OCI-M2 (cell line): Measurements from ENCODE around the gene SPOCK1.

Experiments used
- DNase-seq: peaks from one replicate; lab custom pipeline; 2025; ENCODE audit not compliant: unreplicated experiment; lab: John Stamatoyannopoulos, UW

The SPOCK1 gene

DNA sequence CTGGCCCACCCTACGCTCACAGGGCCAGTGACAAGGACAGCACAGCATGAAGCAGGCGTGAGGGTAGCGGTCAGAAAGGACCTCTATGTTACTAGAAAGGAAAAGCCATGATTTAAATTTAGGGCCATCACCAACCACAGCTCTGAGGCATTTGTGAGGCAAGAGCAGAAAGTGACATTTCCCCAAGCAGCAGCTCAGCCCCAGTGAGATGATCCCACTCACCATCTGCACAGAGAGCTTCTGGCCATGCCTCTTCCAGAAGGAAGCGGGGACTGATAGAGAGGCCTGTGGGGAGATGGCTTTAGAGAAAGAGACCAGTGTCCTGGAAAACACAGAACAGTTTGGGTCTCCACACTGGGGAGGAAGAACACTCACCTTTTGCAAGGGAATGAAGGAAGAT lies 413.9 kb downstream of the SPOCK1 start:
- no peak for DNase-seq

DNA sequence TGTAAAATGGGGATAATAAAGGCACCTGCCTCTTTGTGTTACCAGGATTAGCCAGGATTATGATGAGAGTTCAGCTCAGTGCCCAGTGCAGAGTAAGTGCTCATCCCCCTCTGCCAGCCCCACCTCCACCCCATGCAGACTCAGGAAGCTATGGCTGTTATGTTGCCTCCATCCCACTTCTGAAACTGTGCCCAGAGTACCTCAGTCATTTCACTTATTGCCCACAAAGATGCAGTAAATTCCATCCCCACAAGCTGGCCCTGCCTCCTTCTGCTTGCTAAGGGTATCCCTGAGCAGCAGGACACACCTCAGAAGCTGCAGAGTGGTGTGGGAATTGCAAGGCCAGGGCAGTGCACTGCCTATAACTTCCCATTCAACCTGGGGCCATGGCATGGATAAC lies 415.1 kb downstream of the SPOCK1 start:
- no peak for DNase-seq

DNA sequence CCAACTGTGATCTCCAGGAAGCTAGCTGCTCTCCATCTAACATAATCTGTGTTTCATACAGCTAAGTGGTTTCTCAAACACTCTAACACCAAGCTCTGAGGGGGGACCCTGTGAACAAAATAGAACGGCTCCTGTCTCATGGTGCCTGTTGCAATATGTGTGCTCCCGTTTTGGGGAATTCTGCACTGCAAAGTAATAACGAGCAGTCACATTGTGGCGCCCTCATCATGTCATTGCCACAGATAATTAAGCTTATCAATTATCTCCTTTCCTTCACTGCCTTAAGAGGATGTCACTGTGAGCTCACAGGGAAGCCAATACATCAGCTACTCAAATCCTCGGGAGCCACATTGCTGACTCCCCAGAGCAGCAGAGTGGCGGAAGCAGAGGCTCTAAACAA lies 416.2 kb downstream of the SPOCK1 start:
- DNase-seq: no peak

DNA sequence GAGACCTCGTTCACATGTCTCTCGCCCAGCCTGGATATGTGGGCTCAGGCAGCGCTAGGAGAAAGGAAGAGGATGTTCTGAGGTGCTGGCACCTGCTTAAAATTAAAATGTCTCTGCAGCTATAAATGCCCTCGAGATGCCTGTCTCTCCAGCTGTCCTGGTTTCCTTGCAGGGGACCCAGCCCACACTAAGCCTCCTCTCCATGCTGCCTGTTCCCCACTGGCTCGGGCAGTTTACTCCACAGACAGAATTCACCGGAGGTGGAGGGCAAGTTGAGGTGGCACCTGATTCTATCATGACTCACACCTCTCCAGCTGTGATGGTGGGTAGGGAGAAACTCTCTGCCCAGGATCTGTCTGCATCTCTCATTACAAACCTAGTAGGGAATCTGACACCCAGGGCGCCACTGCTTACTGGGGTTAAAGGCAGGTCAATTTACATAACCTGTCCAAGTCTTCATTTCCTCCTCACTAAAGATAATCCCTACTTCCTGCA lies 420.9 kb downstream of the SPOCK1 start:
- DNase-seq: no peak

DNA sequence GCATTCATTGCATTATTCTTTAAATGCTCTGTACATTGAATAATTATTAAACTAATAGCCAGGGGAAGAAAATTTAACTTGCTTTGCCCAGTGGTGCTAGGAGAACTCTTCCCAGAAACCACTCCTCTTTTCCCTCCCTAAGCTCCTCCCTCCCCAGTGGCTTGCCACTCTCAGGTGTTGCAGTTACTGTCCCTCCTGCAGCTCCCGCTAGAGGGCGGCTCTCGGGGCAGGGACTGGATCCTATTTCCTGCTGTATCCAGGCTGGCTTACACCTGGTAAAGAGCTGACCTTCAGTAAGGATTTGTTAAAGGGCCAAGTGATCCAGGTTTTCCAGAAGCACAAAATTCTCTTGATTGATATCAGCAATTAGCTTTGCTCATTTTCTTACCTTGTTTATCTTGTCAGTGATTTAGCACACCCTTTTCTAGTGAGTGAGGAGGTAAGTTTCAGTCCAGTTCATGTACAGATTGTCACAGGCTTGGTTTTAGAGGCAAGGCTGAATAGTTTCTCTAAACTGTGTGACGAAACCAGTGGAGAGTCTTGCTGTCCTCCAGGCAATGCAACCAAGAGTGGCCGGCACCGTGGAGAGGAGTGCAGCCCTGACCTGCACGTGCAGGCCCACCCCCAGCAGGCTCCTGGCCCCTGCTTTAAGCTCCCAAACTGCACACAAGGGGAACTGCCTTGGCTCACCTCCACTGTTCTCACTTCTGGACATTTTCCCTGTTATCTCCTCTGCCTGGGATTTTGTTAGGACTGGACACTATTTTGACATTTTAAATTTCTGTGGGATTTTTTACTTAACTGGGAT lies 423.8 kb downstream of the SPOCK1 start:
- no peak for DNase-seq

DNA sequence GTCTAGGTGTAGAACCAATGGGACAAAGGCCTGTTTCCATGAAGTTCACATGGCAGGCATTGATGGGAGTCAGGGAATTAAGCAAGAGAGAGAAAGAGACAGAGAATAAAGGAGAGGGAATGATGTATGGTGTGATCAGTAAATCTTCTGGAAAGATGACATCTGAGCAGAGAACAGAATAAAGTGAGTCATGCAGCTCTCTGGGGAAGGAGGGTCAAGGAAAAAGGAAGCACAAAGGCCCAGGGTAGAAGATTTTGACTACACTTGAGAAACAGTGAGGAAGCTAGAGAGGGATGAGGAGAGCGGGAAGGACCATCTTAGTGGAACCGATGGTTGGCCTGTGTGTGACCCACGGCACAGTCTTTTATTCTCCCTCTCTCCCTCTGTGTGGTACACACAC lies 425.9 kb downstream of the SPOCK1 start:
- no peak for DNase-seq

DNA sequence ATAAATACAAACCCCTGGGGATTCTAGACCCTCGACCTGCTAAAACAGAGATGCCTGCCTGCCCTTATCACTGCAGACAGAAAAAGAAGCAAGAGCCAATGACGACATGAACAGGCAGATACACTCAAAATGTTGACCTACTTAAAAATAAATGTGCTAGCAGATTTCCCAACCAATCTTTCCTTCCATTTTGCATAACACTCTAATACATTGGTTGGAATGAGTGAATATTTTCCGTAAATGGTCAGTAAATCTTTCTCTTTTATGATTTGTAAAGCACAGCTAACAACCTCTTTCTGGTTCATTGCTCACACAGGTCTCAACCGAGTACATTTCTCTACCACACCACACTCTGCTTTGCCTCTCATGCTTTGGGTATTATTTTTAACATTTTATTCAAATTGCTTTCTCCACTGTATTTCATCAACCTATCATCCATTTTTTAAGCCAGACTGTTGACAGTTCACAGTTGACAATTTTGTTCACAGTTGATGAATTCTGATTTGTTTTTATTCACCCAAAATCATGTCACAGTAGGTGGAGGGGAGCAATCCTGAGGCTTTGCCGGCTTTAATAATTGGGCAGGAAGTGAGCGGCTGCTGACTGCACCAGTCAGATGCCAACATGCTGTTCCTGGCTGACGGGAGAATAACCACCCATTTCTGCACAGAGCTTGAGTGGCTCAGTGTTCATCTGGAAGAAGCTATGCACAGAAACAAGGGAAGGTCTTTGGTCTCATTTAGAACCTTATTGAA lies 426.6 kb downstream of the SPOCK1 start:
- DNase-seq: no peak

DNA sequence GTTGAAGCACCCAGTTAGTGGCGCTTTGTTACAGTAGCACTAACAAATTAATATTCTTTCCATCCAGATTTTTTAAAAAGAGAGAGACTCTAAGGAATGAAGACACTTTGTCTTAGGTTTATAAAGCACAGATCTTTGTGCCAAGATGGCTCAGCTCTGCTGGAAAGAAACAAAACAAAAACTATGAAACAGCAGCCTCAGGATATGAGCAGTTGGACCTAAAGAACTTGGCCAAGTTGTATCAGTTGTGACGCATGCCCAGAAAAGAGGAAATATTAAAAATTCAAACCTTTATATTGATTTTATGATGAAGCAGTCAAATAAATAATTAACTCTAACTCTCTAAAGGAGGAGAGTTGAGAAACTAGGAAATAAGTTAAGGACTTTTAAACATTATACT lies 427.2 kb downstream of the SPOCK1 start:
- DNase-seq: no peak

DNA sequence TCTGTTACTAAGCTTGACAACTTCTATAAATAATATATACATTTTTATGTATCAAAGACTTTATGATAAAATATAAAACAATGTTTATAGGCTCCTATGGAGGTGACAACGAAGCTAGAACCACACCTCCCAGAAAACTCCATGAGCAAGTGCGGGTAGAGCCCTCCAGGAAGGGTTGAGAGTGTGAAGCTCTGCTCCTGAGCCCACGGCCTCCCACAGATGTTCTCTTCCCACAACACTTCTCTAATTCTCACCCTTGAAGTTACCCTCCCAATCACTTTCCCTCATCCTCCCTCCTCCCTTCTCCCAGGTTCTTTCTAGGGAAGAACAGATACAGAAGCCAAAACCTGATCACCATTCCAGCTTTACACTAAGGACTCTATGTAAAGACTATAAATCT lies 427.6 kb downstream of the SPOCK1 start:
- no peak for DNase-seq

DNA sequence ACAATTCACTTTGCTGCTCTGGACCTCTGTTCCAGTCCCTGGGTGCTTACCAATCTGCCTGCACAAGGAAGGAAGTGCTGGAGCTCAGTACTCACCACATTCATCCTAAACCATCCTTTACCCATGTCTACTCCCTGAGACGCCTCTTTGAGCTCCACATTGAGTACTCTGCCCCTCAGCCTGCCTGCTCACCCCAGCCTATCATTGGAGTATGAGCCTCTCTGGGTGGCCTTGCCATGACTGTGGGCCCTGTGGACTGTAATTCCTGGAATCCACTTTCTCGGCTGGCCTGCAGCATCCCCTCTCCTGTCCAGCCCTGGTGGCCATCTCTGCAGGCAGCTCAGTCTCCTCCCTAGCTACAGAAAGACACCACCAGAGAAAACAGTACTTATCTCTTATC lies 428.6 kb downstream of the SPOCK1 start:
- DNase-seq: no peak

DNA sequence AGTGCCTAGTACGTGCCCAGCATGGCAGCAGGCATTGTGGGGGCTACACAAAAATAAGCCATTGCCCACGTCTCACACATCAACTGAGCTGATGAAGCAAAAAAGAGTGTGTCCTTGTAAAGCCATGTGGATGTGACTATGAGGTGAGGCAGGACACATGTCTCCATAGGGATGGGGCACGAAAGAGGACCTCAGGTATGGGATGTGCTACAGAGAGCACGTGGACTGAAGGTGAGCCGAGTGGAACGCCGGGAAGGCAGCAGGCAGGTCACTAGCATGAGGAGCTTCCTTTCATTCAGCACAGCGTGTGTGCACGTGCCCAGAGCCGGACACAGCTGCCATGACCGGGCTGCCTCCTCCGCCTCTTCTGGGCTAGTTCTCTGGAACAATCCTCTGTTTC lies 429.8 kb downstream of the SPOCK1 start:
- DNase-seq: no peak

DNA sequence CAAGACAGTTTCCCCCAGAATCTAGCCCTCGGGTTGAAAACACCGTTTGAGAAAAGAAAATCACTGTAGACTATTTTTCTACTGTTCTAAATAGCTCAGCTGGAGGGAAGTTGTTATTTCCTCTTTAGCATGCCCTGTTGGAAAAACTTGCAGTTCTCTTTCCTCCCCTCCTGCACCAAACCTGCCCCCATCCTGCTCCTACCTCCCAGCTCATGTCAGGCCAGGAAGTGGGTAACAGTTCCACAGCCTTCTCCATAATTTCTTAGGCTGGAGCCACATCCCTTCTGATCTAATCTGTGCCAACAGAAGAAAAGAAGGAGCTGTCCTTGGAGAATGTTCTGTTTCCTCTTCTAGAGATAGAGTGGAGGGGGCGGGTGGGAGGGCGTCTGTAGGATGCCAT lies 437.7 kb downstream of the SPOCK1 start:
- DNase-seq: no peak

DNA sequence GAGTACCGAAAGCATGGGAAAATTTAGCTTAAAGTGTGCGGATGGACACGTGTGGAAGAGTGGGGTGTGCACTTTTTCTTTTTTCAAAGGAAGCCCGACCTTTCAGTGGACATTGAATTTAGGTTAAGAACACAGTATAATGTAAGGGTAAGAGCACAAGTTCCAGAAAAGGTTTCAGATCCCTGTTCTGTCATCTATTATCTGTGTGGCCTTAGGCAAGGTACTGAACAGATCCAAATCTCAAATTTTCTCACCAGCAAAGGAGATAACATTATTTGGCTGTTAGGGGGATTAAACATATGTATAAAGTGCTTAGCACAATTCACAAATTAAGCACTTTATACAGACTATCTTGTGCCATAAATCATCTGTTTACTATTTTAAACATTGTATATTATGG lies 441.0 kb downstream of the SPOCK1 start:
- DNase-seq: no peak

DNA sequence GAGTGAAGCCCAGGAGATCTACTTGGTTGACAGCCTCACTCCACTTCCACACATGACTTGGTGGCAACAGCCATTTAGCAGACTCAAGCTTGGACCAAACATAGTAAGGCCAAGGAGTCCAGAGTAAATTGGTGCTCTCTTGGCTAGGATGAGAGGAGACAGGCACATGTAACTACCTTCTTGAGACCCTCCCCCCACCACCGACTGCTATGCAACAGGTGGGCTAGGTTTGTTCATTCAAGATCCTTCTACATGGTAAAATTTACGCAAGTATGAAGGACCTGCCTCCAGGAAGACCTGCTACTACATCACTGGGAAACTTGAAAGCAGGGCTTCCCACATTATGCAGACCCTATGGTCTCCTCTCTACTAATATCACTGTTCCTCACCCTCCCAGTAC lies 442.4 kb downstream of the SPOCK1 start:
- DNase-seq: no peak

DNA sequence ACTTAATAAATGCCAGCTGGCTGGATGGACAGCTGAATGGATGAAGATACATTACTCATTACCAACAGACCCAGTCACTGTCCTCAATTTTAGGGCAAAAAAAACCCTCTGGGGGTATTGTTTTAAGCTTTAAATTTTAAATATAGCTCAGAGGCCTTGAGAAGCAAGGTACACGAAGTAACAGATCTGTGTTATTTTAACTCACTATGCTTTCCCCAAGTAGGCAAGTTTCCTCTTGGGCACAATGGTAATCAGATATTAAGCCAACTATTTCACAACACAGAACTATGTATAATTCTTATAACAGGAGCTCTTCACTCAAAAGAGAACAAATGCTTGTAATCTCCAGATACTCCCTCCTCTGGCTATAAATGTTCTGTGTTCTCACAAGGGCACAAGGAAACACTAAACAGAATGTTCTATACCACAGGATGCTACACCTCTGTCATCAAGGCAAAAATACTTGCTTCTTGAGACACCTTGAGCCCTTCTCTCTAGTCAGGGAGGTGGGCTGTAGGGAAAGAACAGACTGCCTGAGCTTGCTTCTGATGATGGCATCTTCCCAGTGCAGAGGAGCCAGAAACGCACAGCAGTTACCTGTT lies 443.8 kb downstream of the SPOCK1 start:
- DNase-seq: no peak

DNA sequence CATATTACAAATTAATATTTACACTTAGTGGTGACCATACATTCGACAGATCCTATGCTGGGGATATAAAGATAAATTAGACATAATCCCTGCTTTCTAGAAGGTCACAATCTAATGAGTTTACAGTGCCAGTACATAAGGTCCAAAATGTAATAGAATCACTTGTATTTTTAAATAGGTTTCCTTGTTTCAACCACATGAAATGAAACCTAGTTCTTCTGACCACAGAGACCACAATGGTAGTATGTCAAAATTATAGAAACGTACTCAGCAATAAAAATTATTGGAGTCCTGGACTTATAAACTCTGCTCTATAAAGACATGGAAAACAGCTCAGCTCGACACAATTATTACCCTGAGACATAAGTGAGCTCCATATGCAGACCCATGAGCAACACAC lies 444.3 kb downstream of the SPOCK1 start:
- no peak for DNase-seq

DNA sequence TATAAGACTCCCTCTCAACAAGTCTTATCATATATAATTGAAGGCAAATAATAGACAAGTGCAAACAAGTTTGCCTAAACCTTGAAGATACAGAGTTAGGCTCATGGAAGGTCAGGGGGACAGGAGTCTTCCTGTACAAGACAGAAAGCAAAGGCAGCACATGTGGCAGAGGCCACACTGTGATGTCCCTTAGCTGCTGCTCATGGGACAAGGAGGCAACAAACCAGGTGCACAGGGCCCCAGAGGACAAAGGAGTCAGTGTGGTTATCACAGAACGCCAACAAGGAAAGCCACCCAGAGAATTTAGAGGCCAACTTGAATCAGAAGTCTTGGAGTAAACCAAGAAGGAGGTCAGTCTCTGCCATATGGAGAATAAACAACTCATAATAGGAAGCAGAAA lies 444.8 kb downstream of the SPOCK1 start:
- DNase-seq: no peak

DNA sequence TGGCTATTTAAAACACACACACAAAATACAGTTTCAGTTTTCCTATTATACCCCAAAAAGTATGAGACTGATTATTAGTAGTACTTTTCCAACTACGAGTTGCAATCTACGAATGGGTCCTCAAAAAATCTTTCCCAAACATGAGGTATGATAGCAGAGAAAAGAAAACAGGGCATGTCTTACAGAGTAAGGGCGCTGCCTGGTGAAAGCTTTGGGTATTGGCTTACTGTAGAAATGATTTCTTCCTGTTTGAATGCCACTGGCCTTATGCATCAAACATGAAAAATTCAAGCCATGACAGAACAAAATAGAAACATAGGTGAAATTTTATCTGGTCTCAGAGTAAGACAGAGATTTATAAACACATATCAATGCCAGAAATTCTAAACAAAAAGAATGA lies 448.0 kb downstream of the SPOCK1 start:
- no peak for DNase-seq

DNA sequence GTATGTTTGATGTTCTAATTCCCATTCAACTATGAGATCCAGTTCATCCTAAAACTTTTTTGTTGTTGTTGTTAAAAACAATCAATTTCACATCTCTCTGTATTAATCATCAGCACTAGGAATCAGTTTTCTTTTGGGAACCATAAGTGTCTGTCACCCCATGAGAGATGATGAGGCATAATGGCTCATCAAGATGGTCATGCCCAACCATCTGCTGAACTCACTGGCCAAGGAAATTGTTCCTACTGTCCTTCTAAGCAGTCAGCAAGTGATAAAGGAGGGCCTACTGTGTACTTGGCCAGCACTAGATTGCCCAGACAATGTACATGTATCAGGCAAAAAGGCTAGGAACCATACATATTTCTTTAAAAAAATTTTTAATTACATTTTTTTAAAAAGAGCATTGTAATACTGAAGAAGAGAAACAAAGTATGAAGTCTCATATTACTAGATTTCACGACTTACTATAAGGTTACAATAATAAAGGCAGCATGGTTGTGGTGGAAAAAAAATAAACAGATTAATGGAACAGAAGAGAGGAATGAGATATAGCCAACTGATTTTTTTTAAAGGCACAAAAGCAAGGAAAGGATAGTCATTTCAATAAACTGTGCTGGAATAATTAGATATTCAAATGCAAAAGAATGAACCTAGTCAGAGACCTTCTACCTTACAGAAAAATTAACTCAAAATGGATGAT lies 458.3 kb downstream of the SPOCK1 start:
- DNase-seq: no peak

DNA sequence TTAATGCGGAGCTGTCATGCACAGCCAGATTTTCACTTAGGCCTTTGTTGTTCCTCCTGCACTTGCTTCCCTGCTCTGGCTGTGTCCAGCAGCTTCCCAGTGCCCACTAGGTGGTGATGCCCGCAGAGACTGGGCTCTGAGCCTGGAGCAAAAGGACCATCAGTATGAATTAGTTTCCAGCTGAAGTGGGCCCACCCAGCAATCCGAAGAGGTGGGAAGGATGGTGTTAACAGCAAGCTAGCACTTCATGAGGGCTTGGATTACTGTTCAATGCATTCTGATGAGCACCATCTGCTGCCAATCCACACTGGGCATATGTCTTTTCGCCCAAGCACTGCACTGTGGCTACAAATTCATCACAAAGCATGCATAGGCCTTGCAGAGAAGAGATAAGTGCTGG lies 459.1 kb downstream of the SPOCK1 start:
- no peak for DNase-seq

DNA sequence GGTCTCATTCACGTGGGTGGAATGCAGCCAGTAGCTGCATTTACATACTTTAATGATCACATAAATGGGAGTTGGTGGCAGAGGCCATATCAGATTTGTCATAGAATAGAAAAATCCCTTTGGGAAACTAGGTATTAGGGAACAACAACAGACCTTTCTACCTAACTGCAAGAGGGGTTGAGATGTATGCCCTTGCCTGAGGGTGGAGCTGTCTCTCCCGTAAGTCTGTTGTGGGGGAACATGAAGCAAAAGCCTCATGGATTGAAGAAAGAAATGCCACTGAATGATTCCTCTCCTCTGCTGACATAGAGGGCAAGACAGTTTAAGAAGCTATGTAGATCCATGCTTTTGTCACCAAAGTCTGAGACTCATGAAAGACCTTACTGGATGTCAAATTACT lies 461.3 kb downstream of the SPOCK1 start:
- no peak for DNase-seq
